Gastrocnemius medialis (tissue), 4 donors: ENCODE data around the gene UNG.

Experiments
- CTCF ChIP-seq, 5 experiments: fragments of 450-650 bp in 3 of 5; fragments of 200-600 bp in 2 of 5; sonication (generic) in 2 of 5; IDR thresholded peaks in 4 of 5; conservative IDR thresholded peaks in 1 of 5; 1 replicate in 4 of 5; 2 replicates in 1 of 5; pipeline ENCODE4 v1.5.1; 2016 to 2019; ENCODE audit warnings: antibody characterized with exemption in 5 of 5, mild to moderate bottlenecking in 3 of 5, moderate library complexity in 3 of 5
- POLR2A ChIP-seq, 2 donors: fragments of 450-650 bp; IDR thresholded peaks; one replicate each; pipeline ENCODE4 v1.6.1; 2017; ENCODE audit warnings: antibody characterized with exemption in 2 of 2, mild to moderate bottlenecking in 2 of 2, moderate library complexity in 2 of 2

- TF ChIP-seq CTCF (IDR thresholded peaks at IDR 0.05 in 4 of 5, conservative IDR thresholded peaks at IDR 0.05 in 1 of 5) (no peak), POLR2A (IDR thresholded peaks at IDR 0.05) (peak in 1 of 2 donors; percentile 53)
Observed at GRCh38 chr12:109127533-109128242, 30.3 kb downstream of the UNG start.
